Measurements from ENCODE around the gene SQSTM1. TPM values are rescaled to one million over a fixed set of nuclear protein-coding genes. Genes with fewer than 3 reads are reported as not detected.

SQSTM1 gene
- total and polyA plus RNA-seq, 5 donors from 2014 or later: 219 to 615 (median 240) TPM

- H3K4me3 ChIP-seq (ENCODE audit: low read depth, low read length): no peak overlapping the region
- peaks cover 11% of the 10 kb centered on the region for H3K36me3 Mint-ChIP-seq
- H3K27ac ChIP-seq (ENCODE audit: insufficient read depth, low read length, poor library complexity, severe bottlenecking): no peak overlapping the region
- H3K27me3 ChIP-seq (ENCODE audit: control insufficient read depth, insufficient read depth, low read length): no peaks in the 10 kb centered on the region
- no peaks in the 10 kb centered on the region for H3K9me3 ChIP-seq (ENCODE audit: control insufficient read depth in 2 of 2, low read length in 2 of 2)
- peak overlapping the region; percentile 66 to 96 (median 88) for H3K4me3 Mint-ChIP-seq
- no peaks in the 10 kb centered on the region for H3K27me3 Mint-ChIP-seq
- DNase-seq (peak in 1 of 3 donors; percentile 59), ATAC-seq (ENCODE audit: low read depth in 2 of 2) (peak in 1 of 2 donors; percentile 3)
- peaks cover 0 to 4% (median 0%) of the 10 kb centered on the region in 7 donors for H3K9me3 Mint-ChIP-seq
- H3K36me3 ChIP-seq (ENCODE audit: control insufficient read depth, insufficient read depth, low read length): peaks cover 4% of the 10 kb centered on the region
- H3K4me1 ChIP-seq (ENCODE audit: control insufficient read depth, insufficient read depth, low read length, poor library complexity, severe bottlenecking): peaks cover 34% of the 10 kb centered on the region
- H3K27ac Mint-ChIP-seq: peak overlapping the region; percentile 43 to 91 (median 87)
- peaks cover 0 to 35% (median 21%) of the 10 kb centered on the region in 4 donors for H3K4me1 Mint-ChIP-seq
These were observed 16.8 kb upstream of the SQSTM1 start for GRCh38 chr5:179803651-179804554.

- peak overlapping the region in 2 of 3 donors; percentile 91 to 92 for H3K27ac Mint-ChIP-seq
- H3K4me1 Mint-ChIP-seq: peaks cover 0 to 35% (median 21%) of the 10 kb centered on the region in 4 donors
- no peaks in the 10 kb centered on the region for H3K36me3 ChIP-seq (ENCODE audit: control insufficient read depth, insufficient read depth, low read length)
- H3K4me3 ChIP-seq (ENCODE audit: low read depth, low read length): no peak overlapping the region
- H3K36me3 Mint-ChIP-seq: peaks cover 5% of the 10 kb centered on the region
- ATAC-seq (ENCODE audit: low read depth in 2 of 2) (no peak), DNase-seq (no peak)
- H3K27ac ChIP-seq (ENCODE audit: insufficient read depth, low read length, poor library complexity, severe bottlenecking): peak overlapping the region; percentile 72
- H3K27me3 ChIP-seq (ENCODE audit: control insufficient read depth, insufficient read depth, low read length): no peaks in the 10 kb centered on the region
- peak overlapping the region; percentile 66 to 96 (median 88) for H3K4me3 Mint-ChIP-seq
- H3K9me3 ChIP-seq (ENCODE audit: control insufficient read depth in 2 of 2, low read length in 2 of 2): no peaks in the 10 kb centered on the region
- H3K9me3 Mint-ChIP-seq: peaks cover 0 to 4% (median 0%) of the 10 kb centered on the region in 7 donors
- no peaks in the 10 kb centered on the region for H3K27me3 Mint-ChIP-seq
- peaks cover 34% of the 10 kb centered on the region for H3K4me1 ChIP-seq (ENCODE audit: control insufficient read depth, insufficient read depth, low read length, poor library complexity, severe bottlenecking)
These were observed 16.2 kb upstream of the SQSTM1 start for GRCh38 chr5:179804555-179804947.

- no peaks in the 10 kb centered on the region for H3K27me3 Mint-ChIP-seq
- peaks cover 0 to 35% (median 21%) of the 10 kb centered on the region in 4 donors for H3K4me1 Mint-ChIP-seq
- Histone ChIP-seq H3K4me3 (ENCODE audit: low read depth, low read length) (peak overlapping the region; percentile 32), H3K9me3 (ENCODE audit: control insufficient read depth in 2 of 2, low read length in 2 of 2) (no peaks in the 10 kb centered on the region), H3K27me3 (ENCODE audit: control insufficient read depth, insufficient read depth, low read length) (no peaks in the 10 kb centered on the region), H3K4me1 (ENCODE audit: control insufficient read depth, insufficient read depth, low read length, poor library complexity, severe bottlenecking) (peaks cover 34% of the 10 kb centered on the region), H3K27ac (ENCODE audit: insufficient read depth, low read length, poor library complexity, severe bottlenecking) (peak overlapping the region; percentile 72), H3K36me3 (ENCODE audit: control insufficient read depth, insufficient read depth, low read length) (no peaks in the 10 kb centered on the region)
- H3K4me3 Mint-ChIP-seq: peak overlapping the region; percentile 66 to 96 (median 88)
- peaks cover 3% of the 10 kb centered on the region for H3K36me3 Mint-ChIP-seq
- no peak for ATAC-seq (ENCODE audit: low read depth in 2 of 2)
- peaks cover 0 to 4% (median 0%) of the 10 kb centered on the region in 7 donors for H3K9me3 Mint-ChIP-seq
- peak overlapping the region; percentile 83 to 92 (median 91) for H3K27ac Mint-ChIP-seq
- DNase-seq: no peak
These were observed 15.6 kb upstream of the SQSTM1 start for GRCh38 chr5:179805070-179805528.

- ATAC-seq (ENCODE audit: low read depth in 2 of 2) (peak; percentile 8 to 9), DNase-seq (peak in 2 of 3 donors; percentile 36 to 72)
- no peaks in the 10 kb centered on the region for H3K36me3 ChIP-seq (ENCODE audit: control insufficient read depth, insufficient read depth, low read length)
- peaks cover 3% of the 10 kb centered on the region for H3K36me3 Mint-ChIP-seq
- H3K27ac ChIP-seq (ENCODE audit: insufficient read depth, low read length, poor library complexity, severe bottlenecking): peak overlapping the region; percentile 72
- H3K4me1 Mint-ChIP-seq: peaks cover 0 to 35% (median 21%) of the 10 kb centered on the region in 4 donors
- H3K27ac Mint-ChIP-seq: peak overlapping the region in 2 of 3 donors; percentile 91 to 92
- H3K27me3 ChIP-seq (ENCODE audit: control insufficient read depth, insufficient read depth, low read length): no peaks in the 10 kb centered on the region
- peaks cover 0 to 4% (median 0%) of the 10 kb centered on the region in 7 donors for H3K9me3 Mint-ChIP-seq
- no peaks in the 10 kb centered on the region for H3K9me3 ChIP-seq (ENCODE audit: control insufficient read depth in 2 of 2, low read length in 2 of 2)
- peak overlapping the region; percentile 66 to 96 (median 88) for H3K4me3 Mint-ChIP-seq
- no peaks in the 10 kb centered on the region for H3K27me3 Mint-ChIP-seq
- H3K4me1 ChIP-seq (ENCODE audit: control insufficient read depth, insufficient read depth, low read length, poor library complexity, severe bottlenecking): peaks cover 34% of the 10 kb centered on the region
- H3K4me3 ChIP-seq (ENCODE audit: low read depth, low read length): no peak overlapping the region
These were observed 15.0 kb upstream of the SQSTM1 start for GRCh38 chr5:179805529-179806249.

GRCh38 chr5:179806250-179807048 lies 14.3 kb upstream of the SQSTM1 start, which contains the start of gene MGAT4B:
Gene MGAT4B, minus strand, starts transcription at chr5:179806866. Its CDS starts 283 bp downstream, at chr5:179806583.
- Histone ChIP-seq H3K4me3 (ENCODE audit: low read depth, low read length) (no peak within 1 kb of the TSS), H3K27ac (ENCODE audit: insufficient read depth, low read length, poor library complexity, severe bottlenecking) (peak within 1 kb of the TSS; percentile 72), H3K4me1 (ENCODE audit: control insufficient read depth, insufficient read depth, low read length, poor library complexity, severe bottlenecking) (peaks cover 34% of the 10 kb centered on the region), H3K36me3 (ENCODE audit: control insufficient read depth, insufficient read depth, low read length) (no peaks in the 10 kb centered on the region), H3K9me3 (ENCODE audit: control insufficient read depth in 2 of 2, low read length in 2 of 2) (no peaks in the 10 kb centered on the region), H3K27me3 (ENCODE audit: control insufficient read depth, insufficient read depth, low read length) (no peaks in the 10 kb centered on the region)
- DNase-seq (peak; percentile 46 to 85 (median 69)), ATAC-seq (ENCODE audit: low read depth in 2 of 2) (peak; percentile 77 to 80)
- peak within 1 kb of the TSS in 1 of 3 donors; percentile 56 for H3K27ac Mint-ChIP-seq
- H3K9me3 Mint-ChIP-seq: peaks cover 0 to 4% (median 0%) of the 10 kb centered on the region in 7 donors
- H3K4me1 Mint-ChIP-seq: peaks cover 0 to 35% (median 21%) of the 10 kb centered on the region in 4 donors
- H3K27me3 Mint-ChIP-seq: no peaks in the 10 kb centered on the region
- peaks cover 3% of the 10 kb centered on the region for H3K36me3 Mint-ChIP-seq
- H3K4me3 Mint-ChIP-seq: peak within 1 kb of the TSS; percentile 79 to 93 (median 84)

- peaks cover 0 to 8% (median 4%) of the 10 kb centered on the region in 4 donors for H3K4me1 Mint-ChIP-seq
- Histone ChIP-seq H3K27me3 (ENCODE audit: control insufficient read depth, insufficient read depth, low read length) (no peaks in the 10 kb centered on the region), H3K36me3 (ENCODE audit: control insufficient read depth, insufficient read depth, low read length) (peaks cover 9% of the 10 kb centered on the region), H3K27ac (ENCODE audit: insufficient read depth, low read length, poor library complexity, severe bottlenecking) (no peak overlapping the region), H3K4me3 (ENCODE audit: low read depth, low read length) (no peak overlapping the region), H3K4me1 (ENCODE audit: control insufficient read depth, insufficient read depth, low read length, poor library complexity, severe bottlenecking) (peaks cover 13% of the 10 kb centered on the region), H3K9me3 (ENCODE audit: control insufficient read depth in 2 of 2, low read length in 2 of 2) (no peaks in the 10 kb centered on the region)
- no peaks in the 10 kb centered on the region for H3K27me3 Mint-ChIP-seq
- peaks cover 8% of the 10 kb centered on the region for H3K36me3 Mint-ChIP-seq
- no peaks in the 10 kb centered on the region for H3K9me3 Mint-ChIP-seq
- ATAC-seq (ENCODE audit: low read depth in 2 of 2) (no peak), DNase-seq (no peak)
- H3K27ac Mint-ChIP-seq: no peak overlapping the region
- H3K4me3 Mint-ChIP-seq: peak overlapping the region in 1 of 4 donors; percentile 64
These were observed 8.4 kb upstream of the SQSTM1 start for GRCh38 chr5:179812135-179812825.
